HCT116 (cell line): Measurements from ENCODE around the gene TMEM247. TPM values are rescaled to one million over a fixed set of nuclear protein-coding genes. Genes with fewer than 3 reads are reported as not detected.

Source experiments
- ATAC-seq: fragments of 200-7000 bp; cut with Tn5 transposase; 2 replicates; pipeline ENCODE4 v1.9.1; 2020; ENCODE audit warnings: mild to moderate bottlenecking, moderate library complexity
- BruUV-seq: library from RNA; stranded (reverse); fragments of 400-500 nt; replicated peaks from 2 replicates; lab custom pipeline; 2021; lab: Mats Ljungman, UMichigan
- CTCF ChIA-PET: fragments of 300-600 bp; sonication (Branson Sonifier 250); formaldehyde crosslinking; loops from one replicate; lab custom pipeline; 2021; ENCODE audit warnings: antibody characterized with exemption; lab: Charles Lee
- POLR2A ChIA-PET: fragments of 300-600, 350-600 bp; sonication (Branson Sonifier 250); formaldehyde crosslinking; loops from one replicate; lab custom pipeline; 2021; ENCODE audit warnings: antibody characterized with exemption; lab: Charles Lee
- RAD21 ChIA-PET, 2 experiments: fragments of 300-600 bp; sonication (Branson Sonifier 250); formaldehyde crosslinking; loops; one replicate each; lab custom pipeline; 2023; ENCODE audit warnings: low total read pairs in 2 of 2; ENCODE audit not compliant: uncharacterized antibody in 2 of 2, unreplicated experiment in 2 of 2, low non-redundant PET in 1 of 2; lab: Charles Lee
- DNase-seq: peaks from one replicate; pipeline ENCODE4 v3.0.0-alpha.2; 2010; ENCODE audit warnings: low read depth, low spot score
- H2AFZ ChIP-seq: fragments of 200-600 bp; shearing (Covaris generic), sonication (generic); 2 replicates; pipeline ENCODE4 v1.6.1; 2017; ENCODE audit warnings: low read depth, mixed run types, mixed read lengths, antibody characterized with exemption, low read length; ENCODE audit not compliant: poor library complexity, severe bottlenecking
- H3K27ac ChIP-seq: 2 replicates; pipeline ENCODE4 v1.5.1; 2012; ENCODE audit warnings: low read depth, low read length
- H3K27me3 ChIP-seq: fragments of 200-600 bp; sonication (generic); 2 replicates; pipeline ENCODE4 v1.6.1; 2016; ENCODE audit warnings: mixed run types, low read length, mixed read lengths; ENCODE audit not compliant: insufficient read depth
- H3K36me3 ChIP-seq, 2 experiments: fragments of 200-500 bp in 1 of 2; fragments of 200-600 bp in 1 of 2; sonication (Bioruptor generic) in 1 of 2; sonication (generic) in 1 of 2; 2 replicates each; pipeline versions ENCODE4 v1.5.1 to v1.6.1; 2014 to 2016; ENCODE audit warnings: low read length in 2 of 2, inconsistent platforms in 1 of 2, mixed read lengths in 1 of 2, mixed run types in 1 of 2; ENCODE audit not compliant: insufficient read depth in 2 of 2, control insufficient read depth in 1 of 2
- H3K4me1 ChIP-seq, 2 experiments: fragments of 200-600 bp in 1 of 2; sonication (generic) in 1 of 2; 2 replicates each; pipeline versions ENCODE4 v1.5.1 to v1.6.1; 2012 to 2017; ENCODE audit warnings: low read length in 2 of 2, inconsistent platforms in 1 of 2, mild to moderate bottlenecking in 1 of 2, mixed read lengths in 1 of 2, mixed run types in 1 of 2, moderate library complexity in 1 of 2; ENCODE audit not compliant: insufficient read depth in 2 of 2, control insufficient read depth in 1 of 2
- H3K4me2 ChIP-seq: fragments of 200-600 bp; sonication (generic); 2 replicates; pipeline ENCODE4 v1.6.1; 2017; ENCODE audit warnings: mixed run types, low read length, mixed read lengths
- H3K4me3 ChIP-seq, 2 experiments: fragments of 200-600 bp in 1 of 2; sonication (generic) in 1 of 2; replicated peaks in 1 of 2; 2 replicates each; pipeline ENCODE4 v1.5.1; 2011 to 2016; ENCODE audit warnings: low read length in 2 of 2, control low read depth in 1 of 2, low read depth in 1 of 2, mild to moderate bottlenecking in 1 of 2, mixed read lengths in 1 of 2, mixed run types in 1 of 2
- H3K79me2 ChIP-seq: fragments of 200-600 bp; sonication (generic); 2 replicates; pipeline ENCODE4 v1.6.1; 2017; ENCODE audit warnings: mild to moderate bottlenecking, mixed run types, low read length, moderate library complexity, mixed read lengths; ENCODE audit not compliant: insufficient read depth
- H3K9ac ChIP-seq: fragments of 200-600 bp; sonication (generic); 2 replicates; pipeline ENCODE4 v1.6.1; 2016; ENCODE audit warnings: low read length, mixed read lengths
- H3K9me2 ChIP-seq: fragments of 200-600 bp; sonication (generic), shearing (Covaris generic); 2 replicates; pipeline ENCODE4 v1.6.1; 2017; ENCODE audit warnings: mixed run types, mild to moderate bottlenecking, moderate library complexity; ENCODE audit not compliant: insufficient read depth
- H3K9me3 ChIP-seq, 2 experiments: fragments of 200-500 bp in 1 of 2; fragments of 200-600 bp in 1 of 2; sonication (Bioruptor generic) in 1 of 2; sonication (generic) in 1 of 2; 2 replicates each; pipeline ENCODE4 v1.6.1; 2014 to 2017; ENCODE audit warnings: low read length in 2 of 2, mixed read lengths in 2 of 2, inconsistent platforms in 1 of 2, low read depth in 1 of 2, mild to moderate bottlenecking in 1 of 2, mixed run types in 1 of 2, moderate library complexity in 1 of 2; ENCODE audit not compliant: control insufficient read depth in 1 of 2, insufficient read depth in 1 of 2
- H4K20me1 ChIP-seq: fragments of 200-600 bp; sonication (generic), shearing (Covaris generic); 2 replicates; pipeline ENCODE4 v1.6.1; 2017; ENCODE audit warnings: mixed run types, mild to moderate bottlenecking, moderate library complexity; ENCODE audit not compliant: insufficient read depth
- CBX3 ChIP-seq: IDR thresholded peaks from 2 replicates; pipeline ENCODE4 v1.6.1; 2012; ENCODE audit warnings: low read depth
- CEBPB ChIP-seq: IDR thresholded peaks from 2 replicates; pipeline ENCODE4 v1.6.1; 2012; ENCODE audit warnings: low read depth
- ELF1 ChIP-seq: IDR thresholded peaks from 2 replicates; pipeline ENCODE4 v1.6.1; 2012; ENCODE audit warnings: low read depth, borderline replicate concordance
- FOSL1 ChIP-seq: IDR thresholded peaks from 2 replicates; pipeline ENCODE4 v1.6.1; 2012; ENCODE audit warnings: low read depth
- POLR2AphosphoS5 ChIP-seq: IDR thresholded peaks from 2 replicates; pipeline ENCODE4 v1.6.1; 2011; ENCODE audit warnings: mild to moderate bottlenecking, low read depth, low read length, moderate library complexity
- SIN3A ChIP-seq: IDR thresholded peaks from 2 replicates; pipeline ENCODE4 v1.6.1; 2012; ENCODE audit warnings: low read depth
- SRF ChIP-seq: IDR thresholded peaks from 2 replicates; pipeline ENCODE4 v1.6.1; 2012; ENCODE audit warnings: low read depth
- TCF7L2 ChIP-seq: IDR thresholded peaks from 2 replicates; pipeline ENCODE4 v1.7.0; 2011; ENCODE audit warnings: borderline replicate concordance, inconsistent platforms; ENCODE audit not compliant: insufficient read depth, insufficient read length; ENCODE audit errors: extremely low read depth
- YY1 ChIP-seq: IDR thresholded peaks from 2 replicates; pipeline ENCODE4 v1.6.1; 2011; ENCODE audit warnings: low read length, low read depth, moderate library complexity, mild to moderate bottlenecking; ENCODE audit not compliant: insufficient replicate concordance; ENCODE audit errors: extremely low read depth
- ZFX ChIP-seq: fragments of 450-650 bp; IDR thresholded peaks from 2 replicates; pipeline ENCODE4 v1.6.1; 2017
- intact Hi-C: fragments of 100-400 bp; cut with micrococcal nuclease; formaldehyde crosslinking; loops from 2 replicates; pipeline ENCODE4 v1.10.0; 2022
- total RNA-seq: library from RNA; stranded (reverse); gene quantifications from one replicate; pipeline ENCODE4 v1.2.1, GENCODE V29; 2021; ENCODE audit not compliant: unreplicated experiment
- TF ChIP-seq, protein P1 (sequence below): IDR thresholded peaks from 2 replicates; pipeline ENCODE4 v1.6.1; 2012; ENCODE audit warnings: low read depth
- TF ChIP-seq, protein P2 (sequence below): IDR thresholded peaks from 2 replicates; pipeline ENCODE4 v1.6.1; 2012
- TF ChIP-seq, protein P3 (sequence below): IDR thresholded peaks from 2 replicates; pipeline ENCODE4 v1.6.1; 2011; ENCODE audit warnings: mild to moderate bottlenecking, low read length, moderate library complexity; ENCODE audit not compliant: insufficient replicate concordance; ENCODE audit errors: extremely low read depth
- TF ChIP-seq, protein P4 (sequence below), 3 experiments: fragments of 200-600 bp in 1 of 3; sonication (generic) in 1 of 3; IDR thresholded peaks in 2 of 3; conservative IDR thresholded peaks in 1 of 3; 2 replicates each; pipeline ENCODE4 v1.5.1; 2012 to 2017; ENCODE audit warnings: low read depth in 2 of 3, low read length in 2 of 3, antibody characterized with exemption in 1 of 3, borderline replicate concordance in 1 of 3, control low read depth in 1 of 3, mild to moderate bottlenecking in 1 of 3, mixed read lengths in 1 of 3, mixed run types in 1 of 3, moderate library complexity in 1 of 3; ENCODE audit not compliant: insufficient read depth in 1 of 3
- TF ChIP-seq, protein P5 (sequence below): IDR thresholded peaks from 2 replicates; pipeline ENCODE4 v1.6.1; 2012

TMEM247 gene
- total RNA-seq, 1 experiment from 2014 or later, result not detected

DNA sequence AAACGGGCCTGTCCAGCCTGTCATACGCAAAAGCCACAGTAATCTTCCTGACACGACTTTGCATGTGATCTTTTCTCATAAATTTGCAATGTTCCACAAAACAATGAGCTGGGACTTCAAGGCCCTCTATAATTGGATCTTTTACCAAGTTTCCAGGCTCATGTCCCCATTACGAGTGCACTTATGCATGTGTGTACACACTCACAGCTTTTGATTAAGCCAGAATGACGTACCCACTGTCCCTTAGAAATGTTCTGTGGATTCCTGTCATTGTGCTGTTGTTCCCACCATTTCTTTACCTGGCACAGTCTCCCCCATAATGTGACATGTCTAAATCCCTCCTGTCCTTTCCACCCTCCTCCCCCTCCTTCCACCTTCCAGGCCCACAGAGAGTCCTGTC lies 19.7 kb upstream of the TMEM247 start (continued):
- TF ChIP-seq, protein P1, sequence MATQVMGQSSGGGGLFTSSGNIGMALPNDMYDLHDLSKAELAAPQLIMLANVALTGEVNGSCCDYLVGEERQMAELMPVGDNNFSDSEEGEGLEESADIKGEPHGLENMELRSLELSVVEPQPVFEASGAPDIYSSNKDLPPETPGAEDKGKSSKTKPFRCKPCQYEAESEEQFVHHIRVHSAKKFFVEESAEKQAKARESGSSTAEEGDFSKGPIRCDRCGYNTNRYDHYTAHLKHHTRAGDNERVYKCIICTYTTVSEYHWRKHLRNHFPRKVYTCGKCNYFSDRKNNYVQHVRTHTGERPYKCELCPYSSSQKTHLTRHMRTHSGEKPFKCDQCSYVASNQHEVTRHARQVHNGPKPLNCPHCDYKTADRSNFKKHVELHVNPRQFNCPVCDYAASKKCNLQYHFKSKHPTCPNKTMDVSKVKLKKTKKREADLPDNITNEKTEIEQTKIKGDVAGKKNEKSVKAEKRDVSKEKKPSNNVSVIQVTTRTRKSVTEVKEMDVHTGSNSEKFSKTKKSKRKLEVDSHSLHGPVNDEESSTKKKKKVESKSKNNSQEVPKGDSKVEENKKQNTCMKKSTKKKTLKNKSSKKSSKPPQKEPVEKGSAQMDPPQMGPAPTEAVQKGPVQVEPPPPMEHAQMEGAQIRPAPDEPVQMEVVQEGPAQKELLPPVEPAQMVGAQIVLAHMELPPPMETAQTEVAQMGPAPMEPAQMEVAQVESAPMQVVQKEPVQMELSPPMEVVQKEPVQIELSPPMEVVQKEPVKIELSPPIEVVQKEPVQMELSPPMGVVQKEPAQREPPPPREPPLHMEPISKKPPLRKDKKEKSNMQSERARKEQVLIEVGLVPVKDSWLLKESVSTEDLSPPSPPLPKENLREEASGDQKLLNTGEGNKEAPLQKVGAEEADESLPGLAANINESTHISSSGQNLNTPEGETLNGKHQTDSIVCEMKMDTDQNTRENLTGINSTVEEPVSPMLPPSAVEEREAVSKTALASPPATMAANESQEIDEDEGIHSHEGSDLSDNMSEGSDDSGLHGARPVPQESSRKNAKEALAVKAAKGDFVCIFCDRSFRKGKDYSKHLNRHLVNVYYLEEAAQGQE, result no peak
- TF ChIP-seq, protein P2, sequence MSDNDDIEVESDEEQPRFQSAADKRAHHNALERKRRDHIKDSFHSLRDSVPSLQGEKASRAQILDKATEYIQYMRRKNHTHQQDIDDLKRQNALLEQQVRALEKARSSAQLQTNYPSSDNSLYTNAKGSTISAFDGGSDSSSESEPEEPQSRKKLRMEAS, result no peak

DNA sequence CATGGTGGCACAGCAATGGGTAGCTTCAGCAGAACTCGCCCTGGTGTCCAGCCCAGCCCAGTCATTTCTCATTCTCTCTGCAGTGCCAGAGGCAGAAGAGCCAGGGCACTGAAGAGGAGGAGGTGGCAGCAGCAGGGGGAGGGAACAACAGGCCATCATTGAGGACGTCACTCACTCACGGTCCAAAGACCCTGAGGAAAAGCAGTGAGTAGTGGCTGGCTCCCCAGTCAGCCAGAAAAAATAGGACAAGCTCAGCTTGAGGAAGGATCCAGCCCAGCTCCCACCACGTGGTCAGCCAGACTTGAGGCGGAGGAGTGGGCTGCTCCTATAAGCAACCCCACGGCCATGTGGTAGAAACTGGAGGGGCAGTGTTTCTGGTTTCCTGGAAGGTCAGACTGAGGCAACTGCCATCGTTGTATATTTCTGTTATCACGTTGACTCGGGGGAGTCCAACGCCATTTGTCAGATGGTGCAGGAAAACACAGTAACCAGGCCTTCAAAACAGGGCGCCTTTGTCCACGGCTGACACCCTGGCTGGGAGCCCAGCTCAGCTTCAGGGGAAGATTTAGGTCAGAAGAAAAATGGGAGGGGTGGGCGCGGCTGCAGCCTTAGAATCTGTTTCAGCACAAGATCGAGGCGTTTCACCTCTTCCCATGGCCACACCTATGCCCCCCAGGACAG lies 19.0 kb upstream of the TMEM247 start:
- no peak overlapping the region for H3K4me3 ChIP-seq
- ChIA-PET RAD21 (no interaction called here), POLR2A (no interaction called here), CTCF (interaction anchor here (0.9 to 1.3 kb wide), 4 partner anchors 190 to 467 kb away, joined by 3 to 6 read pairs (median 3); no protein-coding TSS in a partner anchor)
- no peaks in the 10 kb centered on the region for H4K20me1 ChIP-seq
- H2AFZ ChIP-seq, result no peak overlapping the region
- no peaks in the 10 kb centered on the region for H3K9me3 ChIP-seq
- H3K9me2 ChIP-seq, result no peaks in the 10 kb centered on the region
- H3K4me2 ChIP-seq, result no peak overlapping the region
- H3K79me2 ChIP-seq, result no peaks in the 10 kb centered on the region
- no peaks in the 10 kb centered on the region for H3K36me3 ChIP-seq
- no peak overlapping the region for H3K9ac ChIP-seq
- no peak for DNase-seq
- no peak for ATAC-seq
- H3K27ac ChIP-seq, result no peak overlapping the region
- no peaks in the 10 kb centered on the region for H3K27me3 ChIP-seq
- no peaks in the 10 kb centered on the region for H3K4me1 ChIP-seq
- no TSS peak for BruUV-seq
- intact Hi-C loops, result loop anchor here (2.0 kb wide), 2 partner anchors 96 to 816 kb away; no protein-coding TSS in a partner anchor
- no peak for TF ChIP-seq POLR2AphosphoS5
- TF ChIP-seq, protein P3, sequence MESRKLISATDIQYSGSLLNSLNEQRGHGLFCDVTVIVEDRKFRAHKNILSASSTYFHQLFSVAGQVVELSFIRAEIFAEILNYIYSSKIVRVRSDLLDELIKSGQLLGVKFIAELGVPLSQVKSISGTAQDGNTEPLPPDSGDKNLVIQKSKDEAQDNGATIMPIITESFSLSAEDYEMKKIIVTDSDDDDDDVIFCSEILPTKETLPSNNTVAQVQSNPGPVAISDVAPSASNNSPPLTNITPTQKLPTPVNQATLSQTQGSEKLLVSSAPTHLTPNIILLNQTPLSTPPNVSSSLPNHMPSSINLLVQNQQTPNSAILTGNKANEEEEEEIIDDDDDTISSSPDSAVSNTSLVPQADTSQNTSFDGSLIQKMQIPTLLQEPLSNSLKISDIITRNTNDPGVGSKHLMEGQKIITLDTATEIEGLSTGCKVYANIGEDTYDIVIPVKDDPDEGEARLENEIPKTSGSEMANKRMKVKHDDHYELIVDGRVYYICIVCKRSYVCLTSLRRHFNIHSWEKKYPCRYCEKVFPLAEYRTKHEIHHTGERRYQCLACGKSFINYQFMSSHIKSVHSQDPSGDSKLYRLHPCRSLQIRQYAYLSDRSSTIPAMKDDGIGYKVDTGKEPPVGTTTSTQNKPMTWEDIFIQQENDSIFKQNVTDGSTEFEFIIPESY, result no peak
- TF ChIP-seq SIN3A, result no peak
- TF ChIP-seq, protein P4, sequence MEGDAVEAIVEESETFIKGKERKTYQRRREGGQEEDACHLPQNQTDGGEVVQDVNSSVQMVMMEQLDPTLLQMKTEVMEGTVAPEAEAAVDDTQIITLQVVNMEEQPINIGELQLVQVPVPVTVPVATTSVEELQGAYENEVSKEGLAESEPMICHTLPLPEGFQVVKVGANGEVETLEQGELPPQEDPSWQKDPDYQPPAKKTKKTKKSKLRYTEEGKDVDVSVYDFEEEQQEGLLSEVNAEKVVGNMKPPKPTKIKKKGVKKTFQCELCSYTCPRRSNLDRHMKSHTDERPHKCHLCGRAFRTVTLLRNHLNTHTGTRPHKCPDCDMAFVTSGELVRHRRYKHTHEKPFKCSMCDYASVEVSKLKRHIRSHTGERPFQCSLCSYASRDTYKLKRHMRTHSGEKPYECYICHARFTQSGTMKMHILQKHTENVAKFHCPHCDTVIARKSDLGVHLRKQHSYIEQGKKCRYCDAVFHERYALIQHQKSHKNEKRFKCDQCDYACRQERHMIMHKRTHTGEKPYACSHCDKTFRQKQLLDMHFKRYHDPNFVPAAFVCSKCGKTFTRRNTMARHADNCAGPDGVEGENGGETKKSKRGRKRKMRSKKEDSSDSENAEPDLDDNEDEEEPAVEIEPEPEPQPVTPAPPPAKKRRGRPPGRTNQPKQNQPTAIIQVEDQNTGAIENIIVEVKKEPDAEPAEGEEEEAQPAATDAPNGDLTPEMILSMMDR (IDR thresholded peaks at IDR 0.05 in 2 of 3, conservative IDR thresholded peaks at IDR 0.05 in 1 of 3; ENCODE audit: borderline replicate concordance in 1 of 3, insufficient read depth in 1 of 3, low read depth in 2 of 3, low read length in 2 of 3), result no peak
- no peak for TF ChIP-seq CBX3
- TF ChIP-seq FOSL1, result no peak
- no peak for TF ChIP-seq SRF
- no peak for TF ChIP-seq CEBPB
- TF ChIP-seq TCF7L2, result no peak
- TF ChIP-seq, protein P5, sequence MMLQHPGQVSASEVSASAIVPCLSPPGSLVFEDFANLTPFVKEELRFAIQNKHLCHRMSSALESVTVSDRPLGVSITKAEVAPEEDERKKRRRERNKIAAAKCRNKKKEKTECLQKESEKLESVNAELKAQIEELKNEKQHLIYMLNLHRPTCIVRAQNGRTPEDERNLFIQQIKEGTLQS, result no peak
- TF ChIP-seq ELF1, result no peak
- TF ChIP-seq YY1, result no peak
- TF ChIP-seq ZFX, result no peak
